Kidney (tissue), 14 donors: ENCODE data around the gene ACTRT3. TPM values are rescaled to one million over a fixed set of nuclear protein-coding genes. Genes with fewer than 3 reads are reported as not detected.
A peak's percentile ranks its signal among the peaks of the same experiment; 100 is the strongest.

ENCODE experiments used
- DNase-seq, 5 donors: peaks; one replicate each; pipeline ENCODE4 v3.0.0-alpha.2; 2013 to 2020
- FAIRE-seq: peaks from 2 replicates; lab custom pipeline; 2012; peaks lifted over from hg19 to GRCh38; lab: Jason Lieb, UNC
- H3K27ac ChIP-seq, 2 donors: one replicate each; pipeline ENCODE4 v1.7.0; 2013; ENCODE audit warnings: low read depth in 2 of 2, low read length in 2 of 2, inconsistent platforms in 1 of 2
- H3K27me3 ChIP-seq: one replicate; pipeline ENCODE4 v1.7.1; 2013; ENCODE audit warnings: low read length, inconsistent platforms; ENCODE audit not compliant: control insufficient read depth, insufficient read depth
- H3K36me3 ChIP-seq, 3 donors: one replicate each; pipeline versions ENCODE4 v1.7.0 to v1.7.1; 2013; ENCODE audit warnings: low read length in 3 of 3, control low read depth in 1 of 3, inconsistent platforms in 1 of 3; ENCODE audit not compliant: insufficient read depth in 3 of 3, control insufficient read depth in 2 of 3
- H3K4me1 ChIP-seq, 3 donors: one replicate each; pipeline versions ENCODE4 v1.7.0 to v1.7.1; 2013; ENCODE audit warnings: low read length in 3 of 3, inconsistent platforms in 1 of 3, low read depth in 1 of 3; ENCODE audit not compliant: control insufficient read depth in 2 of 3, insufficient read depth in 2 of 3
- H3K4me3 ChIP-seq, 3 donors: one replicate each; pipeline versions ENCODE4 v1.7.0 to v1.8.1; 2013; ENCODE audit warnings: low read length in 3 of 3, control low read depth in 1 of 3, inconsistent platforms in 1 of 3
- H3K9ac ChIP-seq, 3 donors: one replicate each; pipeline versions ENCODE4 v1.7.0 to v1.7.1; 2013; ENCODE audit warnings: low read length in 3 of 3, control low read depth in 1 of 3, inconsistent platforms in 1 of 3
- H3K9me3 ChIP-seq, 3 donors: one replicate each; pipeline versions ENCODE4 v1.7.0 to v1.7.1; 2013; ENCODE audit warnings: low read length in 3 of 3, control low read depth in 1 of 3, inconsistent platforms in 1 of 3; ENCODE audit not compliant: control insufficient read depth in 2 of 3, insufficient read depth in 1 of 3
- CTCF ChIP-seq: IDR thresholded peaks from 3 replicates; pipeline ENCODE4 v1.5.1; 2012; ENCODE audit warnings: mild to moderate bottlenecking, moderate library complexity, borderline replicate concordance; ENCODE audit not compliant: insufficient read depth; ENCODE audit errors: extremely low read depth
- intact Hi-C: fragments of 100-400 bp; cut with DNase I; formaldehyde crosslinking; loops from one replicate; pipeline ENCODE4 v1.11.1; 2022
- polyA plus RNA-seq: library from polyadenylated mRNA; stranded (reverse); fragments of 350-450 nt; fragmentation: Illumina TruSeq; extraction: RNeasy Lipid Tissue Mini Kit (QIAGEN cat#74804); gene quantifications from one replicate; pipeline ENCODE4 v1.2.3, GENCODE V29; 2014; ENCODE audit warnings: low read depth, low replicate concordance; ENCODE audit not compliant: insufficient read depth
- total RNA-seq: library from RNA; stranded (reverse); fragmentation: NEBNext Ultra II Directional; extraction: Animal tissue kit (Norgen Biotek cat#: 25700); gene quantifications from one replicate; pipeline ENCODE4 v1.2.1, GENCODE V29; 2021
- donor health status: control.
- donor health status: control.
- donor health status: control.
- donor health status: control.
- donor health status: control.
- donor health status: DM: yes; HTN: yes; CAD: no.
- donor health status: Normal renal cell carcinoma (clear cell type).

ACTRT3 gene
- total and polyA plus RNA-seq, 2 donors from 2014 or later, result 2.9 to 4.5 TPM

GRCh38 chr3:169792359-169792758, 23.0 kb upstream of the ACTRT3 start:
- Histone ChIP-seq H3K4me3 (no peak overlapping the region), H3K36me3 (peaks cover 0 to 9% (median 5%) of the 10 kb centered on the region in 3 donors), H3K4me1 (no peaks in the 10 kb centered on the region), H3K27ac (no peak overlapping the region), H3K27me3 (no peaks in the 10 kb centered on the region), H3K9me3 (no peaks in the 10 kb centered on the region), H3K9ac (no peak overlapping the region)
- intact Hi-C loops, result no loop called here
- DNase-seq (peak in 1 of 5 donors; percentile 7), FAIRE-seq (no peak)
- TF ChIP-seq CTCF, result no peak

- H3K9ac ChIP-seq, result no peak overlapping the region
- no peaks in the 10 kb centered on the region for H3K9me3 ChIP-seq
- DNase-seq (no peak), FAIRE-seq (no peak)
- H3K4me3 ChIP-seq, result no peak overlapping the region
- H3K4me1 ChIP-seq, result no peaks in the 10 kb centered on the region
- no peaks in the 10 kb centered on the region for H3K27me3 ChIP-seq
- TF ChIP-seq CTCF, result no peak
- no peak overlapping the region for H3K27ac ChIP-seq
- intact Hi-C loops, result no loop called here
- peaks cover 0 to 21% (median 8%) of the 10 kb centered on the region in 3 donors for H3K36me3 ChIP-seq
Observed at GRCh38 chr3:169790687-169791429, 21.5 kb upstream of the ACTRT3 start.

GRCh38 chr3:169790219-169790618, 20.9 kb upstream of the ACTRT3 start:
- intact Hi-C loops, result no loop called here
- FAIRE-seq, result no peak

More at GRCh38 chr3:169790219-169790618, 20.9 kb upstream of the ACTRT3 start:
- Histone ChIP-seq H3K4me1 (no peaks in the 10 kb centered on the region), H3K27ac (no peak overlapping the region), H3K4me3 (no peak overlapping the region), H3K9ac (no peak overlapping the region), H3K36me3 (peaks cover 2 to 26% (median 11%) of the 10 kb centered on the region in 3 donors), H3K9me3 (no peaks in the 10 kb centered on the region), H3K27me3 (no peaks in the 10 kb centered on the region)
- no peak for TF ChIP-seq CTCF
- DNase-seq, result no peak
